Dermis blood vessel endothelial cell (primary cell): Measurements from ENCODE around the gene SPINT1. TPM values are rescaled to one million over a fixed set of nuclear protein-coding genes. Genes with fewer than 3 reads are reported as not detected.

Experiments
- DNase-seq: peaks from one replicate; pipeline ENCODE4 v3.0.0; 2010
- total RNA-seq: library from RNA; depleted of rRNA; stranded (reverse); fragments of >200 nt; gene quantifications from 2 replicates; pipeline ENCODE4 v1.2.3, GENCODE V29; 2014

SPINT1 gene, protein sequence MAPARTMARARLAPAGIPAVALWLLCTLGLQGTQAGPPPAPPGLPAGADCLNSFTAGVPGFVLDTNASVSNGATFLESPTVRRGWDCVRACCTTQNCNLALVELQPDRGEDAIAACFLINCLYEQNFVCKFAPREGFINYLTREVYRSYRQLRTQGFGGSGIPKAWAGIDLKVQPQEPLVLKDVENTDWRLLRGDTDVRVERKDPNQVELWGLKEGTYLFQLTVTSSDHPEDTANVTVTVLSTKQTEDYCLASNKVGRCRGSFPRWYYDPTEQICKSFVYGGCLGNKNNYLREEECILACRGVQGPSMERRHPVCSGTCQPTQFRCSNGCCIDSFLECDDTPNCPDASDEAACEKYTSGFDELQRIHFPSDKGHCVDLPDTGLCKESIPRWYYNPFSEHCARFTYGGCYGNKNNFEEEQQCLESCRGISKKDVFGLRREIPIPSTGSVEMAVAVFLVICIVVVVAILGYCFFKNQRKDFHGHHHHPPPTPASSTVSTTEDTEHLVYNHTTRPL
- 1.2 and 3.7 TPM in 2 replicates for total RNA-seq

DNA sequence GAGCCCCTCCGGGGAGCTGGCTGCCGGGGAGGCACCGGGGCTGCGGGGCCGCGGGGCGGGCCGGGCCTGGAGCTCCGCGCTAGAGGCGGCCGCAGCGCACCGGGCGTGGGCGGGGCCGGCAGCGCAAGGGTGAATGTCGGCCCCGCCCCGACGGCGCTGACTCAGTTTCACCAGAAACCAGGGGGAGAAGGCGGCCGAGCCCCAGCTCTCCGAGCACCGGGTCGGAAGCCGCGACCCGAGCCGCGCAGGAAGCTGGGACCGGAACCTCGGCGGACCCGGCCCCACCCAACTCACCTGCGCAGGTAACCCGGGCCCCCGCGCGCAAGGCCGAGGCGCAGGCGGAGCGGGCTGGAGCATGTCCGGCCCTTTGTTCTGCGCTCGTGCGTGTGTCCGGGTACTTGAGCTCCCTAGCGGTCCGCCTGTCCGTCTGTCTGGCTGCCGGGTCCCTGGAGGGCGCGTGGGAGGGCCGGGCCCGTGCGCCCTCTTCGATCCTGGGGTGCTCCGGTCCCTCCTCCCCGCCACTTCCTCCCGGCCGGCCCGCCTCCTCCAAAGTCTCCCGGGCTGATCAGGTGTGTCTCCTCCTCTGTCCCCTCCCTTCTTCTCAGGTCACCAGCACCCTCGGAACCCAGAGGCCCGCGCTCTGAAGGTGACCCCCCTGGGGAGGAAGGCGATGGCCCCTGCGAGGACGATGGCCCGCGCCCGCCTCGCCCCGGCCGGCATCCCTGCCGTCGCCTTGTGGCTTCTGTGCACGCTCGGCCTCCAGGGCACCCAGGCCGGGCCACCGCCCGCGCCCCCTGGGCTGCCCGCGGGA lies at the start of gene SPINT1:
Gene SPINT1, plus strand, starts transcription at position 164 of the 811 bp plus-strand sequence. Its CDS starts 507 bp downstream, at position 671.
- peak; percentile 13 for DNase-seq

DNA sequence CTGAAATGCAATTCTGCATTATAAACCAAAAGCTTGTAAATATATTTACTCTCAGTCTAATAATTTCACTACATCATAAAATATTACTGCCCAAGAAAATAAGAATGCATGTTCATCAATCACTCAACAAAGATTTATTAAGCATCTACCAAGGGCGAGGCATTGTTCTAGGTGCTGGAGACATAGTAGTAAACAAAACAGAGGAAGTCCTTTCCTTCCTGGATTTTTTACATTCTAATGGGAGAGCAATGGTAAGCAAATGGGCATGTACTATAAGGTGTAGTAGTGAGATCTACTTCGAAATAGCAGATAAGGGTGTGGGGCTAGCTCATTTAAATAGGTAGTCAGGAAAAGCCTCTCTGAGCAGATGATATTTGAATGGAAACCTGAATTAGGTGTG lies 47.8 kb upstream of the SPINT1 start:
- DNase-seq, result peak; percentile 78

DNA sequence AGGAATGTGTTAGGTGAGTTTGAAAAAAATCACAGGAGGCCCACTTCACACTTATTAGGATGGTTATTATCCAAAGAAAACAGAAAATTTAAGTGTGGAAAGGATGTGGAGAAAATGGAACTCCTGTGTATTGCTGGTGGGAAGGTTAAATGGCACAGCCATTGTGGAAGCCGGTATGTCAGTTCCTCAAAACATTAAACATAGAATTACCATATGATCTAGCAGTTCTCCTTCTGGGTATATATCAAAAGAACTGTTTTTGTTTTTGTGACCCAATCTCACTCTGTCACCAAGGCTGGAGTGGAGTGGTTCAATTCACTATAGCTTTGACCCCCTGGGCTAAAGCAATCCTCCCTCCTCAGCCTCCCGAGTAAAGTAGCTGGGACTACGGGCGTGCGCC lies 47.3 kb upstream of the SPINT1 start:
- peak; percentile 19 for DNase-seq

DNA sequence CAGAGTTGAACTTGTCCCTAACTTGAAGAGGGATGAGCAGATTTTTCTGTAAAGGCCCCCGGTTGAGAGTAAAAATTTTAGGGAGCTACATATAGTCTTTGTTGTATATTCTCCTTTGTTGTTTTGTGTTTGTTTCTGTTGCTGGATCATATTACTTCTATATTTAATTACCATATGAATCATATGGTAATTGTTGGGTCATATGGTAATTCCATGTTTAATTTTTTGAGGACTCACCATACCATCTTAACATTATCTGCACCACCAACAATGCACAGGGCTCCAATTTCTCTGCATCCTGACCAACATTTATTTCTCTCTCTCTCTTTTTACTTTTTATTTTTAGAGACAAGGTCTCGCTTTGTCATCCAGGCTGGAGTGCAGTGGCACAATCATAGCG lies 44.3 kb upstream of the SPINT1 start:
- DNase-seq, result no peak

DNA sequence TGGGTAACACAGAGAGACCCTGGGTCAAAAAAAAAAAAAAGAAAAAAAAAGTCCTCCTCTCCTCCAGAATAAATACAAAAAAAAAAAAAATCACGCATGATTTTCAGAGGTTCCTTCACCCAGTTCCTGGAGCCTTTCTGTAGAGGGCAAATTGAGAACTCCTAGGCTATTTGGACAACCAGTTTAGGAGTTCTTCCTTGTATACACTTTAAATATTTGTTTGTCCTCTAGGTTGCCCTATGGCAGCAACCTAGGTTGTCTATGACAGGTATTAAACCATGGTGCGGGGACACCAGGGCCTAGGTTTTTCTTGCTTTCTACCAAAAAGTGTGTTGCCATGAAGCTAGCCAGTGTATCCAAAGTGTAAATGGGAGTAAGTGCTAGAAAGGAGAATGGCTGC lies 40.8 kb upstream of the SPINT1 start:
- DNase-seq, result no peak

DNA sequence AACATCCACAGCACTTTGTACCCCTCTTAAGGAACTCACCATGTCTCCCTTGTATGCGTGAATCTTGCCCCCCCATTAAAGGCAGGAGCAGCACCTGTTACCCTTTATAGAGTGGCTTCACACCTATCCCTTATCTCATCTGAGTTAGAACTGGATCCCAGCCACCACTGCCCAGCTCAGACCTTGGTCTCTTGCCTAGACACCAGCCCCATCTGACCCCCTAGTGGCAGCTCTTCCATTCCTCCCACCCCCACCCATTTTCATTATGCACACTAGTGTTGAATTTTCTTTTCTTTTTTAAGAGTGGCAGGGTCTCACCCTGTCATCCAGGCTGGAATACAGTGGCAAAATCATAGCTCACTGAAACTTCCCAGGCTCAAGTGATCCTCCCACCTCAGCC lies 40.2 kb upstream of the SPINT1 start:
- no peak for DNase-seq

DNA sequence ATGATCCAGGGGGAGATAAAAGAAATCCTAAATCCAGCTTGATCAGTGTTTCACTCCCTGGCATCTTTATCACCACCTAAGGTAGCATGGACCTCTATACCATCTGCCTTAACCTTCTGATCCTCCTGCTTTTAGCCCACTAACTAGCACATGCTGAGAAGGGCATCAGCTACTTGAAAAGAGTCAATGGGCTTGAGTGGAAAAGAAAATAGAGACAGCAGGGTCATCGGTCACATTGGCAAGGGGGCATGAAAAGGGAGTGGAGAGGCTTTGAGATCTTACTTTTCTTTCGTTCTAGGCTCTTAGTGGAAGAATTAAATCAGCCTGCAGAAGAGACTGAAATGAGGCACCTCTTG lies 37.2 kb upstream of the SPINT1 start:
- no peak for DNase-seq

DNA sequence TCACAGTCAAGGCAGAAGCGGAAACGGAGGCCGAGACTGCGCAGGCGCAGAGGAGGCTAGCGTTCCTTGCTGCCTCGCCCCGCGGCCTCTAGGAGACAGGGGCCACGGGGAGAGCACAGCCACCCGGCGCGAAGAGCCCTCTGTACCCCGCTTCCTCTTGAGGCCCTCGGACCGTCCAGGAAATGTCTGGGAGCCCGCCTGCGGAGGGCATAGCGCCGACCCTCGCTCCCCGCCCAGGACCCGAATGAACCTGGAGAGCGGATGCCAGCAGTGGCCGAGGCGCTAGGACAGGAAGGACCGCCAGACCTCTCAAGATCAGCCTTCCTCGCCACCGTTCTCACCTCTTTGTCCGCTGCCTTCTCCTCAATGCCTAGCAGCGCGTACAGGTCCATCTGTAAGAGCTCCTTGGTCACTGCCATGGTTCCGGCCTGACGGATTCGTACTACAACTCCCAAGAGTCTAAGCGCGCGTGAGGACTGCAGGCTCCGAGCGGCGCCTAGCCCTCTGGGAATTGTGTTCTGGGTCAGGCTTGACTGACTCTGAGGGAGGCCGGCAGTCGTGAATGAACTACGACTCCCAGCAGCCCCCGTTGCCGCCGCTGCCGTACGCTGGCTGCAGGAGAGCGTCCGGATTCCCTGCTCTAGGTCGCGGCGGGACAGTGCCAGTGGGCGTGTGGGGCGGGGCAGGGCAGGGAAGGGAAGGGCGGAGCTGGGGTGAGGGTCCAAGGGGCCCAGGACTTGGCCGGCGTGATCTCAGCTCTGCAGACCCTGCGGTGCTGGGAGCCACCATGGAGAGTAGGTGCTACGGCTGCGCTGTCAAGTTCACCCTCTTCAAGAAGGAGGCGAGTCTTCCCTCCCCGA lies 36.6 kb upstream of the SPINT1 start, which contains the start of the genes DNAJC17 and ZFYVE19:
Gene DNAJC17, minus strand, starts transcription at position 446 of the 860 bp plus-strand sequence. Its CDS starts 27 bp downstream, at position 419.
Gene ZFYVE19, plus strand, starts transcription at position 62 of the 860 bp plus-strand sequence. Its CDS starts 501 bp downstream, at position 563.
- DNase-seq, result peak; percentile 99

DNA sequence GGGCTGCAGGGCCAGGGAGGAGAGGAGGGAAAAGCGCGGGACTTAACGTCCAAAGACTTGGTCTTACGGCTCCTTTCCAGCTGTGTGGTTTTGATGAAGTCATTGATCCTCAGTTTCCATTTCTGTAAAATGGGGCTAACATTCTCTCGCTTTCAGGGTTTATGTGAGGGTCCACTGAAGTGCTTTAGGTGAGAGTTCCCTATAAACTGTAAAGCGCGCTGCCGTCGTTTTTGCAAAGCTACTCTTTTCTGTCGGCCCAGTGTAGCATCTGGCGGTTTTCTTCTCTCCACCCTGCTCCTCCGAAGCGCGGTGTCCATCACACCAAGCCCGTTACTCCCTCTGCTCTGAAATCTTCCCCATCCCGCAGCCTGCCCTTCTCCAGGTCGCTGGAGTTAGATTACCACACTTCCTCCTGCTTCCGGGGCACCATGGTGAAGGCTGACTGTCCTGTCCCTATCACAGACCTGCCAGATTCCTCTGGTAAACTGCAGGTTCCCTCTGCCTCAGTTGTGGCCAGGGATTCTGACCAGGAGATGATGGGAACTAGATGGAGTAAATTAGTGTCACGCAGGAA lies 35.9 kb upstream of the SPINT1 start:
- no peak for DNase-seq

DNA sequence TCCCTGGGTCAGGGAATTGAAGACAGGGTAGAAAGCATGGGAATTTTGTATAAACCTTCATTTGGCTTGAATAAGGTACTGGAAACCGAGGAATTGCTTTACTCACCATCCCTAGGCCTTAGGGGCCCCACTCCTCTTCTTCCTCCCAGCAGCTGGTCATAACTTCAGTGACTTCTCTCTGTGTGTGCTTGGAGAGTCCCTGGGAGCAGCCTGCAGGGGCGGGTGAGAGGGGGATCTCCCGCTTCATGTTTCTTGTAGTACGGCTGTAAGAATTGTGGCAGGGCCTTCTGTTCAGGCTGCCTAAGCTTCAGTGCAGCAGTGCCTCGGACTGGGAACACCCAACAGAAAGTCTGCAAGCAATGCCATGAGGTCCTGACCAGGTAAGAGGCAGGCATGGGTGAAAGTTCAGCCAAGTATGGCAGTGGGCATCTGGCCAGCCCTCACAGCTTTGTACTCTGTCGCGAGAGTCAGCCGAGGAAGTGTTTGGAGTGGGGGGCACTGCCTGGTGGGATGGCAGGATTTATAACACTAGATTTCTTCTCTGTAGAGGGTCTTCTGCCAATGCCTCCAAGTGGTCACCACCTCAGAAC lies 34.9 kb upstream of the SPINT1 start:
- no peak for DNase-seq

DNA sequence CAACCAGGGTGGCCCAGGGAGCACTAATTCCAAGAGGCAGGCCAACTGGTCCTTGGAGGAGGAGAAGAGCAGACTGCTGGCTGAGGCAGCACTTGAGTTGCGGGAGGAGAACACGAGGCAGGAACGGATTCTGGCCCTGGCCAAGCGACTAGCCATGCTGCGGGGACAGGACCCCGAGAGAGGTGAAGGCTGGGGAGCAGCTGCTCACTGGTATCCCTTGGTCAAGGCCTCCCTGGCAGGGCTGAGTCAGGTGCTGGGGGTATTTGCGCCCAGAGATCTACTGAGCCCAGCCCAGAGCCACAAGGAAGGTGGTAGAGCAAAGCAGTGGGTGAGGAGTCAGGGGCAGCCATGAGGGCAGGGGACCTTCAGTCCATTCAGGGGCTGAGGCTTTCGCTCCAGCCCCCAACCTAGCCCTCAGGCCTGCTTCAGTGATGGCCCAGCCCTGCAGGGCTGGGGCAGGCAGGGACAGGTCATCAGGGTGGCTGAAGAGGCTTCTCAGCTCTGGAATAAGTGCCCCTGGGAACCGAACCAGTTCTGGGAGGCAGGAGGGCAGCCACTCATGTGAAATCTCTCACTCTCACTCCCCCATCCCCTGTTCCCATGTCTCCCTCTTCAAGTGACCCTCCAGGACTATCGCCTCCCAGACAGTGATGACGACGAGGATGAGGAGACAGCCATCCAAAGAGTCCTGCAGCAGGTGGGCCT lies 31.0 kb upstream of the SPINT1 start:
- DNase-seq, result no peak

DNA sequence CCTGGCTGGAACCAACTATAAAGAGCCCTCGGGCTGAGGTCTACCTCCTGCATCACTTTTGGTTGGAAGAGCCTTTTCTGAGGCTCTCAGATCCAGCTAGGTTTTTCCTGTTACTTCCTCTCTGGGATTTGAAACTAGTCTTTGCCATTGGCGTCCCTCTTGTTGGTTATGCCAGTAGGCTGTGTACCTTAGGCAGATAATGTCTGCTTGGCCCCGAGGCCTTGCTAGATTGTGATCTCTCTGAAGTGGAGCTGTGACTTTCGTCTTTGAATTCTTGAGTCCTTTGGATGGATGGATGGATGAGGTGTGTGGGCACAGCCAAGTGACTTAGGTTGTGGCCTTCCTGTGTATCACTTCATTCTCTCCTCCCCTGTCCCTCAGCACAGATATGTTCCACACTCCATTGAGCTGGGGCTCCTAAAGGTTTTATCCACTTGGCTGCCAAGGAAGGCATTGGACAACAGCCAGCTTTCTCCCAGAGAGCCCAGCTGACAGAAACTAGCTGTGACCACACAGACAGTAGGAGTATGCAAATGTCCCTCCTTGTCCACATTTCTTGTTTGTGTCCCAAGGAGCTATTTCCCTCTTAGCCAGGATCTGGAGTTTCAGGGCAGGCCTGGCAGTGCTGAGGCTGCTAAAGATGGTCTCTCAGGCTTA lies 28.7 kb upstream of the SPINT1 start:
- DNase-seq, result no peak

DNA sequence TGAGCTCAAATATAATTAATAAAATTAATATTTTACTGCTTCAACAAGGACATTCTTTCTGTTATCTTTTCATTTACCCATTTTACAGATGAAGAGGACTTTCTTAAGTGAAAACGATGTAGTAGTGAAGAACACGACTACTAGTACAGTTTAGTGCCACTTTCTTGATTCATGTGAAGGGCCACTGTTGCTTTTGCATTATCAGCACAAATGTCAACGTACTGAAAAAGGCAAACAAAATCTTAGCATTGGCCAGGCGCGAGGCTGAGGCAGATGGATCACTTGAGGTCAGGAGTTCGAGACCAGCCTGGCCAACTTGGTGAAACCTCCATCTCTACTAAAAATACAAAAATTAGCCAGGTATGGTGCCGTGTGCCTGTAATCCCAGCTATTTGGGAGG lies 24.8 kb upstream of the SPINT1 start:
- DNase-seq, result no peak

DNA sequence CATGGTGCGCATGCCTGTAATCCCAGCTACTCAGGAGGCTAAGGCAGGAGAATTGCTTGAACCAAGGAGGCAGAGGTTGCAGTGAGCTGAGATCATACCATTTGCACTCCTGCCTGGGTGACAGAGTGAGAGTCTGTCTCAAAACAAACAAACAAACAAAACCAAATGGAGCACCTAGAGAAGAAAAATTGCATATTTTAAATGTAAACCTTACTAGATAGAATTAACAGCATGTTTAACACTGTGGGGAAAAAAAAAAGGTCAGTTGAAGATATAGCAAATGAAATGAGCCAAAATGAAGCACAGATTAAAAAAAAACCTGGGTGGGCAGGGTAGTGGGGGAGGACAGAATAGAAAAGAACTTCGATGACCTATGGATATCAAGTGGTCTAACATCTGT lies 22.7 kb upstream of the SPINT1 start:
- no peak for DNase-seq

DNA sequence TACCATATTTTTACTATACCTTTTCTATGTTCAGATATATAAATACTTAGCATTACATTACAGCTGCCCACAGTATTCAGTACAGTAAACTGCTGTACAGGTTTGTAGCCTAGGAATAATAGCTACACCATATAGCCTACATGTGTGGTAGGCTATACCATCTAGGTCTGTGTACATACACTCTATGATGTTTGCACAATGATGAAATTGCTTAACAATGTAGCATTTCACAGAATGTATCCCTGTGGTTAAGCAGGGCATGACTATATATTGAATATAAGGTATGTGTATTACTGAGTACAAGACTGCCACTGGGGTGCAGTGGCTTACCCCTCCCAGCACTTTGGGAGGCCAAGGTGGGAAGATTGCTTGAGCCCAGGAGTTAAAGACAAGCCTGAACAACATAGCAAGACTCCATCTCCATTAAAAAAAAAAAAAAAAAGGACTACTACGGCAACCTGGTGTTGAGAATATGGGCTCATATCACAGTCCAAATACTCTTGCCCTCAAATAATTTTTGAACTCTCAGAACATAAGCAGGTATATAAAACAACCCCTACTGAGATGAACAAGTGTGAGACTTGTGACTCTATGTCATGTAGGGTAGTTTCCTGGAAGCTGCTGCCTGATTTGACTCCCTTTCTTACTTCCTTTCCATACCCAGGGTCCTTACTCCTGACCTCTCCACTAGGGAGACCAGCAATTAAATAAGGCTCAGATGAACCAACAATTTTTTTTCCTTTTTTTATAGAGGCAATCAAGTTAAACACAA lies 20.1 kb upstream of the SPINT1 start:
- DNase-seq, result no peak

DNA sequence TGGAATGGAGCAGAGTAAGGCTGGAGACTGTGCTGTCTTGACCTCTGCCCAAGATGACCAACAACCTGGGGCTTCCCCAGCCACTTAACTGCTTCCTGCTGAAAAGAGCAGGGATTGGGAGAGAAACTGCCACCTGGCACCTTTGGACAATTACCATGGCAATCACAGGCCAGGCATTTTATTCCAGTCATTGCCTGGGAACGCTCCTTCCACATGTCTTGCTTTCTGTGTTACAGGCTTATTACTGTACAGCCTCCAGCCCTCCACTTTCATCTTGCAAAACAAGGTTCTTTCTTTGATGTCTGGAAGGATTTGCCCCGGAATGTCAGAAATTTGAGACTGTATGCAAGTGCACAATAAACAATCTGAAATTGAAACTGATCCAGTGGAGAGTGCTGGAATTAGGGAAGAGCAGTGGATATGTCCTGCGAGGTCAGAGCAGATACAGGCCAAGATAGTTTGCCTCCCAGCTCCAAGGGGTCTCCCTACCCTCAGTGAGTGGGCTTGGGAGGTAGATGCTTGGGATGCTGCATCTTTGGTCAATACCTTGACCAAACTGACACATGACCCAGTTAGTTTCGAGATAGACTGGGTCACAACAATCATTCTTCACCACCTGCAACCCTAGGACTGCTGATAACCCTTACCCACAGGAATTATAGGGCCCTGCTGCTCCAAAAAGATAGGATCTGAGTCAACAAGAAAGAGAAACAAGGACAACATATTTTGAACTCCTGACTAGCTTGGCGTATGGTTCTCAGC lies 18.0 kb upstream of the SPINT1 start:
- DNase-seq, result no peak

DNA sequence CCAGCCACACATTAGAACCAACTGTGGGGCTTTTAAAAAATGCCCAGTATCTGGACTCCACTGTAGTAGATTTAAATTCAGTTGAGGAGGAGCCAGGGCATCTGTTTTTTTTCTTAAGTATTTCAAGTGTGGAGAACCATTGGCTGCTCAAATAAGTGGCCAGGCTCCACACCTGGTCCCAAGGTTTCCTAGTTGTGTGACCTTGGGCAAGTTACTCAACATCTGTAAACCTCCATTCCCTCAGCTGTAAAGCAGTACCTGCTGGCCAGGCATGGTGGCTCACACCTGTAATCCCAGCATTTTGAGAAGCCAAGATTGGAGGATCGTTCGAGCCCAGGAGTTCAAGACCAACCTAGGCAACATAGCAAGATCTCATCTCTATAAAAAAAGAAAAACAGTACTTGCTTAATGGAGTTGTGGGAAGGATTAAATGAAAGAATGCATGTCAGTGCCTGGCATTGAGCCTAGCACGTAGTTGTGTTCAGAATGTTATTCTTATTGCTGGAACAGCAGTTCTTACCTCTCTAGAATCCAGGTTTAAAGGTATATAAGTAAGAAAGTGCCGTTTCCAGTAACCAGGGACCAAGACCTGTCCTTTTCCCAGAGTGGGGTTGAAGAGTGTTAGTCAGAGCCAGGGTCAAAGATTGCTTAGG lies 17.3 kb upstream of the SPINT1 start:
- DNase-seq, result no peak

DNA sequence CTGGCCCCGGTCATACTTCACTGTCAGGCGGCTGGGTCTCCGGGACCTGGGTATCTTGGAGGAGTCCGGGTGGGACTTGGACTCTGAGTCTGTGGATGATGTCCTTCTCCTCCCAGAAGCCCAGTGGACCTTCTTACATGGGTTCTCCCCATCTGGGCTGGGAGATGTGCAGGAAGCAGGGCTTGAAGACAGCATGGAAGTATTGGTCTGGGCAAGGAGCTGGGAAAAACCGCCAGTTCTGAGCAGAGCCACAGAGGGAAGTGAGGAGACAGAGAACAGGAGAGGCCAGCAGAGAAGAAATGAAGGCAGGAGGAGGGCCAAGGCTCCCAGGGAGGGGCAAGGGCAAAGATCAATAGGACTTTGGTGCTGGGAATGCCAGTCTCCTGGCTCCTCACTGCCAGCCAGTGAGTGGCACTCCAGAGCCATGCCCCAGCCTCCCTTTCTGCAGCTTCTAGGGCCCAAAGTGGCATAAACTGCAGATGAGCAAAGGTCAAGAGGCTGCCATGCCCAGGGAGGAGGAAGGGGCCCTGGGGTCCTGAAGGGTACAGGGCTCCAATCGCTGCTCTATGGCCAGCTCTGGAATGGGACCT lies 15.3 kb upstream of the SPINT1 start, which contains the start of gene PPP1R14D:
Gene PPP1R14D, minus strand, starts transcription at position 262 of the 590 bp plus-strand sequence. Its CDS starts 67 bp downstream, at position 195.
- DNase-seq, result no peak
